Measurements from ENCODE around the gene POLE2. TPM values are rescaled to one million over a fixed set of nuclear protein-coding genes. Genes with fewer than 3 reads are reported as not detected.

Gene POLE2
- total RNA-seq, 4 donors from 2014 or later = 1.8 to 35.5 (median 14.1) TPM

GRCh38 chr14:49633640-49634546 is 54.1 kb downstream of the POLE2 start:
- DNase-seq = peak; percentile 90 to 92
- TF ChIP-seq CTCF (IDR thresholded peaks at IDR 0.05) (peak; percentile 81 to 88 (median 84)), POLR2A (IDR thresholded peaks at IDR 0.05) (peak; percentile 42 to 82)
- intact Hi-C loops (cut with DNase I; ENCODE audit: low total_unique reads) = no loop called here
- Histone ChIP-seq H3K4me1 (peaks cover 0 to 6% of the 10 kb centered on the region in 2 donors), H3K27me3 (no peaks in the 10 kb centered on the region), H3K27ac (peak overlapping the region; percentile 95 to 97), H3K36me3 (no peaks in the 10 kb centered on the region), H3K4me3 (peak overlapping the region; percentile 85 to 95), H3K9me3 (no peaks in the 10 kb centered on the region)

GRCh38 chr14:49623941-49624839 is 63.8 kb downstream of the POLE2 start:
- Histone ChIP-seq H3K27ac (no peak overlapping the region), H3K27me3 (no peaks in the 10 kb centered on the region), H3K36me3 (no peaks in the 10 kb centered on the region), H3K4me1 (peaks cover 11 to 17% of the 10 kb centered on the region in 2 donors), H3K9me3 (no peaks in the 10 kb centered on the region), H3K4me3 (no peak overlapping the region)
- no peak for DNase-seq
- TF ChIP-seq CTCF (IDR thresholded peaks at IDR 0.05) = no peak
- no peak for TF ChIP-seq POLR2A (IDR thresholded peaks at IDR 0.05)
- intact Hi-C loops (cut with DNase I; ENCODE audit: low total_unique reads) = no loop called here

- Histone ChIP-seq H3K27ac (peak overlapping the region in 1 of 2 donors; percentile 1), H3K36me3 (no peaks in the 10 kb centered on the region), H3K27me3 (no peaks in the 10 kb centered on the region), H3K4me1 (peaks cover 11 to 17% of the 10 kb centered on the region in 2 donors), H3K4me3 (no peak overlapping the region), H3K9me3 (no peaks in the 10 kb centered on the region)
- intact Hi-C loops (cut with DNase I; ENCODE audit: low total_unique reads) = no loop called here
- no peak for DNase-seq
- TF ChIP-seq CTCF (IDR thresholded peaks at IDR 0.05) (no peak), POLR2A (IDR thresholded peaks at IDR 0.05) (no peak)
Measured at GRCh38 chr14:49623387-49623786, 64.6 kb downstream of the POLE2 start.

GRCh38 chr14:49622022-49622607 is 65.9 kb downstream of the POLE2 start:
- intact Hi-C loops (cut with DNase I; ENCODE audit: low total_unique reads) = no loop called here
- no peak for TF ChIP-seq CTCF (IDR thresholded peaks at IDR 0.05)
- no peak for TF ChIP-seq POLR2A (IDR thresholded peaks at IDR 0.05)
- Histone ChIP-seq H3K9me3 (no peaks in the 10 kb centered on the region), H3K36me3 (no peaks in the 10 kb centered on the region), H3K27ac (peak overlapping the region in 1 of 2 donors; percentile 86), H3K4me1 (peaks cover 11 to 17% of the 10 kb centered on the region in 2 donors), H3K4me3 (peak overlapping the region; percentile 76 to 92), H3K27me3 (no peaks in the 10 kb centered on the region)
- no peak for DNase-seq
